Keratinocyte (primary cell): ENCODE measurements around the gene CASTOR1.

Experiments used
- EZH2 ChIP-seq: IDR thresholded peaks from one replicate; pipeline ENCODE4 v1.6.1; 2012; ENCODE audit warnings: inconsistent platforms, mild to moderate bottlenecking, low read length, moderate library complexity
- TF ChIP-seq, protein P1 (sequence below), 3 experiments: IDR thresholded peaks in 1 of 3; conservative IDR thresholded peaks in 1 of 3; optimal IDR thresholded peaks in 1 of 3; 2 replicates in 2 of 3; 3 replicates in 1 of 3; pipeline versions ENCODE3 to v1.5.1; 2011; ENCODE audit warnings: low read length in 3 of 3, mild to moderate bottlenecking in 3 of 3, moderate library complexity in 2 of 3, control low read depth in 1 of 3, inconsistent platforms in 1 of 3; ENCODE audit not compliant: insufficient read depth in 2 of 3; ENCODE audit errors: extremely low read depth in 1 of 3

DNA sequence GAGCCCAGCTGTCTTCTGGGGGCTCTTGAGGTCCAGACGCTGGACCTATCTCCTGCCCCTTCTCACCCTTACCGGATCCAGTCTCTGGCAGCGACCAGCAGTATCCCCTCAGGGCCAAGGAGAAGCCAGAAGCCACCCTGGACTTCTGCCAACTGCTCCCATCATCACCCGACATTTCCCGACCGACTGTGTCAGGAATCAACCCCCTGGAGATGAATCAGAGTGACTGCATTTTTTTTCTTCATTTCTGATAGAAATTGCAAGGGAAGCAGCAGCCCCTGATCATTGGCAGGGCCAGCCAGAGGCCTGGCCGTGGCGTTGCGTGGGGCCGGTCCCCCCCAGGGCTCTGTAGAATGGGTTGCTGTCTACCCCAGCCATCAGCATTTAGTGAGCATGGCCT lies 37.6 kb downstream of the CASTOR1 start:
- TF ChIP-seq, protein P1, sequence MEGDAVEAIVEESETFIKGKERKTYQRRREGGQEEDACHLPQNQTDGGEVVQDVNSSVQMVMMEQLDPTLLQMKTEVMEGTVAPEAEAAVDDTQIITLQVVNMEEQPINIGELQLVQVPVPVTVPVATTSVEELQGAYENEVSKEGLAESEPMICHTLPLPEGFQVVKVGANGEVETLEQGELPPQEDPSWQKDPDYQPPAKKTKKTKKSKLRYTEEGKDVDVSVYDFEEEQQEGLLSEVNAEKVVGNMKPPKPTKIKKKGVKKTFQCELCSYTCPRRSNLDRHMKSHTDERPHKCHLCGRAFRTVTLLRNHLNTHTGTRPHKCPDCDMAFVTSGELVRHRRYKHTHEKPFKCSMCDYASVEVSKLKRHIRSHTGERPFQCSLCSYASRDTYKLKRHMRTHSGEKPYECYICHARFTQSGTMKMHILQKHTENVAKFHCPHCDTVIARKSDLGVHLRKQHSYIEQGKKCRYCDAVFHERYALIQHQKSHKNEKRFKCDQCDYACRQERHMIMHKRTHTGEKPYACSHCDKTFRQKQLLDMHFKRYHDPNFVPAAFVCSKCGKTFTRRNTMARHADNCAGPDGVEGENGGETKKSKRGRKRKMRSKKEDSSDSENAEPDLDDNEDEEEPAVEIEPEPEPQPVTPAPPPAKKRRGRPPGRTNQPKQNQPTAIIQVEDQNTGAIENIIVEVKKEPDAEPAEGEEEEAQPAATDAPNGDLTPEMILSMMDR (optimal IDR thresholded peaks at IDR 0.05 in 1 of 3, IDR thresholded peaks at IDR 0.05 in 1 of 3, conservative IDR thresholded peaks at IDR 0.05 in 1 of 3; ENCODE audit: extremely low read depth in 1 of 3, insufficient read depth in 2 of 3, low read length in 3 of 3) = no peak
- TF ChIP-seq EZH2 = no peak
